DMS 273 (cell line): ENCODE results near the gene DKKL1.
"Not testable (repeated sequence)": the region's sequence is repeated elsewhere in the genome, so short reads cannot be mapped to it uniquely, and the experiment has no call there.

Experiments used
- DNase-seq: peaks from one replicate; lab custom pipeline; 2025; ENCODE audit not compliant: unreplicated experiment; lab: John Stamatoyannopoulos, UW

The DKKL1 gene

DNA sequence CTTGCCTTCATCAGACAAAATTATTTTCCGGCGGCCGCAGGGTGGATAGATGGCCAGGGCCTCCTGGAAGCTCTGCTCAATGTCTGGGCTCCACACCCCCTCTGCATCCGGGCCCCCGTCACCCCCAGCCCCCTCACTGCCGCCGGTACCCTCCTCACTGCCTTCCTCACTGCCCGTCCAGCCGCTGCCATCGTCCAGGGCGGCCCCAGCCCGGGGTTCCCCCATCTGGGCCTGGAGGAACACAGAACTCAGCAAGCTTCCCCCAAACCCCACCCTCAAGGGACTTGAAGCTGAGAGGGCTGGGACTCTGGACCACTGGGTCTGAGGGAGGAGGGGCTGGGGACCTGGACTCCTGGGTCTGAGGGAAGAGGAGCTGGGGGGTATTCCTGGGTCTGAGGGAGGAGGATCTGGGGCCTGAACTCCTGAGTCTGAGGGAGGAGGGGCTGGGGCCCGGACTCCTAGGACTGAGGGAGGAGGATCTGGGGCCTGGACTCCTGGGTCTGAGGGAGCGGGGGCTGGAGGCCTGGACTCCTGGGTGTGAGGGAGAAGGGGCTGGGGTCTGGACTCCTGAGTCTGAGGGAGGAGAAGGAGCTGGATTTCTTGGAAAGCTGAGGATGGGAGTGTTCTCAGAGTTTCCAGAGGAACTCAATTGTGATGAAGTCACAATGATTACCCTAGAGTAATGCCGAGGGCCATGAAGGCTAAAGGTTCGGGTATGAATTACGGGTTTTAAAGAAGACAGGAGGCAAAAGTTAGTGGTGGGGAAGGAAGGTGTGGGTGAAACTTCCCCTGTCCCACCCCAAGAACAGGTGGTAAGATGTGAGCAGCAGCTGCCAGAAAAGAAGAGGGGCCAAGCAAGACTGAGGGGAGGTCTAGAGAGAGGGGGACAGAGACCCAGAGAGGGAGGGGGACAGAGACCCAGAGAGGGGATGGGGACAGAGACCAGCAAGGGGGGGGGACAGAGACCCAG, 3.5 kb upstream of the DKKL1 start:
- DNase-seq: no peak

DNA sequence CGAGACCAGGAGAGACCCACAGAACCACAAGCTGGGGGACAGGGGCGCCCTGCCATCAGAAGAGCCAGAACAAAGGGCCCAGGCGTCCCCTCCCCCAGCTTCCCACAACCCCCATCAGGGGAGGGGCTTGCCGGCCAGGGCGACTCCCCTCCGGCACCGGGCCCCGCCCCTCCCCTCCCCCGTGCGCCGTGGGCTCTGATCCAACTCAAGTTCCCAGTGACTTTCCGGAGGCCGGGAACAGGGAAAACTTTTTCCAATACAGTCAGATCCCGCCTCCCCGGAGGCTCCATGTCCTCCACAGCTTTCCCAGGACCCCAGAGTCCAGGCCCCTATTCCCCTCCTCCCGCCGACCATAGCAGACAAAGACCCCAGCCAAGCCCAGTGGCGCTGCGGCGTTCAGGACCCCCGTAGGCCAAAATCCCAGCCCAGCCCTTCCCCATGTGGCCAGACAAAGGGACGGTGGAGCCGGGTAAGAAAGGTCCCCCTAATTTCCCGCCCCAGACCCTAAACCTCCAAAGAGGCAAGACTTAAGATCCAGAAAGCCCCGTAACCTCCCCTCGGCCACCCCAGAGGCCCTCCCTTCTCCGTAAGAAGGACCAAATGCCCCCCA, 2.1 kb upstream of the DKKL1 start:
- peak; percentile 80 for DNase-seq

DNA sequence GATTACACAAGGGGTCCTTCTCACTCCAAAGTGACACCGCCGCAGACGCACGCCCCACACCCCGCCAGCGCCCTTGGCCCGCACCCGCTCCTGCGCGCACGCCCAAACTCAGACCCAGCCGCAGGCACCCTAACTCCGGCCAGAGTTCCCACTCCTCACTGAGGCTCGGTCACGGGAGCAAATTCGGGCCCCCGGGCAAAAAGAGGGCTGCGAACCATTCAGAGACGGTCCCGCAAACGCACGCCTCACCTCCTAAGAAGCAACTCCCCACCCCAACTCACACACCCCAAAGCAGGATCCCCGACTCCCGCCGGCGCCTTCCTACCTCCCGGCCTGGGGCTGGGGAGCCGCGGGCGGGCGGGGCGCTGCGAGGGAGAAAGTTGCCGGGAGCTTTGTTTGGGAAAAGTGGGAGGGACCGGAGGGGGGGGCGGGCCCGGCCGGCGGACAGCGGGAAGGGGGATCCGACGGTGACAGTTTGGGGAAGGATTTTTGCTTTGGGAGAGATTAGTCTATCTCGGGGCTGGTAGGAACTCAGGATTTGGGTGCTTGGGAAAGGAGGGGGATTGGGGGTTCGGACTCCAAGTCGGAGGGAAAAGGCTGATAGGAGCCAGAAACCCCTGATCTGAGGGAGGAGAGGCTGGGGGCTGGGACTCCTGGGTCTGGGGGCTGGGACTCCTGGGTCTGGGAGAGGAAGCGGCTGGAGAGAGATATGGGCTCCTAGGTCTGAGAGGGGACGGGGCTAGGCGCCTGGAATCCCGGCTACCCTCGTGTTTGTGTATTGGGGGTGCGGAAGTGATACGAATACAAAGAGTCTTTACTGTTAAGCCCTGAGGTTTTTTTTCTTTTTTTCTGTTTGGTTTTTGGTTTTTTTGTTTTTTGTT, 1.4 kb upstream of the DKKL1 start, which contains the start of gene TEAD2:
TSS of gene TEAD2 (minus strand) at position 369 of the 881 bp plus-strand sequence. CDS start 2,341 bp downstream, outside the sequence.
- peak; percentile 86 for DNase-seq

DNA sequence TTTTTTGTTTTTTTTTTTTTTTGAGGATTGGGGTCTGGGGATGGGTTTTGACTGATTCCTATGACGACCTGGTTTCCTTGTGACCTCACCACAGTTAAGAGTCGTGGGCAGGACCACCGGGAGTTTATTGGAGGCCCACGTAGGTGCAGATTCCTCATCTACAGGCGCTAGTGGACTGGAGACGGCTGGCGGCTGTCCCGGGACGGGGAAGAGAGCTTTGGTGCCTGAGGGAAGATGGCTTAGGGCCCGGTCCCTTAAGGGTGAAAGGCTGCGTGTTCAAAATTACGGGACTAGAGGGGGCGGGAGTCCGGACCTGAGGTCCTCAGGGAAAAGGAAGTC, 779 bp upstream of the DKKL1 start:
- peak; percentile 82 for DNase-seq

DNA sequence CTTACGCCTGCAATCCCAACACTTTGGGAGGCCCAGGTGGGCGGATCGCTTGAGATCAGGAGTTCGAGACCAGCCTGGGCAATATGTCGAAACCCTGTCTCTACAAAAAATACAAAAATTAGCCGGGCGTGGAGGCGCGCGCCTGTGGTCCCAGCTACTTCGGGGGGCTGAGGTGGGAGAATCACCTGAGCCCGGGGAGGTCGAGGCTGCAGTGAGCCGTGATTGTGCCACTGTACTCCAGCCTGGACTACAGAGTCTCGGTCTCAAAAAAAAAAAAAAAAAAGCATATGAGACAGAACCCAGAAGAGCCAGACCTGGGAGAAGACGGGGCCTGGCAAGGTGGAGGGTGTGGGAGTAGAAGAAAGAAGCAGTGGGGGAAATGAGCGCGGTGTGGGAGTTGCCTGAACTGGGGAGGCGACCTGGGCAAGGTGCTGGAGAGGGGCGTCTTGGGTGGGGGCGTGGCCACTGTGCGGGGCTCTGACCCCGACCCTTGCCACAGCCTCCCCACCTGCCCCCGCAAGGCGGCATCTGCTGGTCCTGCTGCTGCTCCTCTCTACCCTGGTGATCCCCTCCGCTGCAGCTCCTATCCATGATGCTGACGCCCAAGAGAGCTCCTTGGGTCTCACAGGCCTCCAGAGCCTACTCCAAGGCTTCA, 533 bp downstream of the DKKL1 start:
- no peak for DNase-seq

DNA sequence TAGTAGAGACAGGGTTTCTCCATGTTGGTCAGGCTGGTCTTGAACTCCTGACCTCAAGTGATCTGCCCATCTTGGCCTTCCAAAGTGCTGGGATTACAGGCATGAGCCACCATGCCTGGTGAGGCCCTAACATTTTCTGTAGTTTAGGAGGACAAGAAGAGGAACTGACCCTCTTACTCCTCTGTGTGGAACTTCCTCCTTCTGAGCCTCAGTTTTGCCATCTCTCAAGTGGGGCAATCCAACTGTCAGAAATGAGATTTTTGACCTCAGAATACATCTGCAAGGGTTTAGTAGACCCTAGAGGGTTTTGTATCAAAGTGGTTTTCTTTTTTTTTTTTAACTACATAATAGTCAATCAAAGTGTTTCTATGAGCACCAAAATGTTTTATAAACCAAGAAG, 2.4 kb downstream of the DKKL1 start:
- DNase-seq: no peak

DNA sequence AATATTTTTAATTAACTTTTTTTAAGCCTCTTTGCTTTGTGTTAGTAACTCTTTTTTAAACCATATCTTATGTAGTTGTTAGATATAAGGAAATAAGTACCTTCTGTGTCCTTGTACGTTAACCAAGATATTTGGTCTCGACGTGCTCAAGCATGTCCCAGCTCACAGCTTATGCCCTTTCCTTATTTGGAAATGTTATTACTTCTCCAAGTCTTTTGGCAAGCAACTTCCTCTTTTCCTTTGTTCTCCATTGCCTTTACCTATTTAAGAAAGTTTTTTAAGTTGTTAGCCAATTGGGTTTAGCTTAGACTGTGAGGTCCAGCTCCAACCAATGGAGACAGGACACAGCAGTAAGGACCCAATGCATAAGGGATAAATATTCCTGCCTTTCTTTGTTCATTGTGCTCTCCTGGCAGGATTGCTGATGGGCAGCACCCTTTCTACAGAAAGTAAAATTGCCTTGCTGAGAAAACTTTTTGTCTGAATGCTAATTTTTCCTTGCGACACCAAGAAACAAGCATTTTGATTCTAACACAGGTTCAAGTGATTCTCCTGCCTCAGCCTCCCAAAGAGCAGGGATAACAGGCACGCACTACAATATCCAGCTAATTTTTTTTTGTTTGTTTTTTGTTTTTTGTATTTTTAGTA, 5.2 kb downstream of the DKKL1 start:
- peak; percentile 35 for DNase-seq

DNA sequence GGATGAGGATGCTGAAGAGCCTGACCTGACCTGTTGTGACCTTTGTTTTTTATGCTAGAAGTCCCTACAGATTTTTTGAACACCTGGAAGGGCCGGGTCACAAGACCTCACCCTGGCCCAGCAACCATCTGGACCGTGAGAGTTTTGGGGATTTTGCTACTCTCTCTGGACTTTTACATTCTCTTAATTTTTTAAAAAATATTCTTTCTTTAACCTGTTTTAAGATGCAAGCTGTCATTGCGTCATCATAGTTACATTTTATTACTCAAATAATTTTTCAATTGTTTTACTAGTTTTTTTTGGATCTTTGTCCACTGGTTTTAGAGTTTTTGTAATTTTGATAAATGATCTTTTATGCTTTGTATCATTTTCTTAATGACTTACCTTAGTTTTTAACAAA, 7.5 kb downstream of the DKKL1 start:
- DNase-seq: no peak

DNA sequence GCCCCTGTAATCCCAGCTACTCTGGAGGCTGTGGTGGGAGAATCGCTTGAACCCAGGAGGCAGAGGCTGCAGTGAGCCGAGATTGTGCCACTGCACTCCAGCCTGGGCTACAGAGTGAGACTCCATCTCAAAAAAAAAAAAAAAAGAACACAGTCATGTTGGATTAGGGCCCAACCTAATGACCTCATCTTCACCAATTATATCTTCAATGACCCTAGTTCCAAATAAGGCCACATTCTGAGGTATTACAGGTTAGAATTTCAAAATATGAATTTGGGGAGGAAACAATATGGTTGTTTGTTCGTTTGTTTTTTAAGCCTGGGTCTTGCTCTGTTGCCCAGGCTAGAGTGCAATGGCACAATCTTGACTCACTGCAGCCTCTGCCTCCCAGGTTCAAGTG, 9.5 kb downstream of the DKKL1 start:
- DNase-seq: not testable (repeated sequence)

DNA sequence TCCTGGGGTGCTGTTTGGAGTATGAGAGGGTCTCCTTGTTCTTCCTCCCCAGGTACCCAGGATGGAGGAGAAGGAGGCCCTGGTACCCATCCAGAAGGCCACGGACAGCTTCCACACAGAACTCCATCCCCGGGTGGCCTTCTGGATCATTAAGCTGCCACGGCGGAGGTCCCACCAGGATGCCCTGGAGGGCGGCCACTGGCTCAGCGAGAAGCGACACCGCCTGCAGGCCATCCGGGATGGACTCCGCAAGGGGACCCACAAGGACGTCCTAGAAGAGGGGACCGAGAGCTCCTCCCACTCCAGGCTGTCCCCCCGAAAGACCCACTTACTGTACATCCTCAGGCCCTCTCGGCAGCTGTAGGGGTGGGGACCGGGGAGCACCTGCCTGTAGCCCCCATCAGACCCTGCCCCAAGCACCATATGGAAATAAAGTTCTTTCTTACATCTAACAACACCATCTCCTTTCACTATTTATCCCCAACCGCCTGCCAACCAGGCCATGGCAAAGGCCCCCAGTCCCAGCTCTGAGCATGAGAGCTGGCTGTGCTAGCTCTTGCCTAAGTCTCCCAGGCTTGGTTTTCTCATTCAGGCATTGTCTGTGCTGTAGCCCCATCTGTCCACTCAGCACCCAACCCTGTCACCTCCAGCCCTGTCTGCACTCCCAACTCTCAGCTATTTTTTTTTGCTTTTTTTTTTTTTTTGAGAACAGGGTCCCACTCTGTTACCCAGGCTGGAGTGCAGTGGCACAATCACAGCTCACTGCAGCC, 11.2 kb downstream of the DKKL1 start:
- DNase-seq: no peak

DNA sequence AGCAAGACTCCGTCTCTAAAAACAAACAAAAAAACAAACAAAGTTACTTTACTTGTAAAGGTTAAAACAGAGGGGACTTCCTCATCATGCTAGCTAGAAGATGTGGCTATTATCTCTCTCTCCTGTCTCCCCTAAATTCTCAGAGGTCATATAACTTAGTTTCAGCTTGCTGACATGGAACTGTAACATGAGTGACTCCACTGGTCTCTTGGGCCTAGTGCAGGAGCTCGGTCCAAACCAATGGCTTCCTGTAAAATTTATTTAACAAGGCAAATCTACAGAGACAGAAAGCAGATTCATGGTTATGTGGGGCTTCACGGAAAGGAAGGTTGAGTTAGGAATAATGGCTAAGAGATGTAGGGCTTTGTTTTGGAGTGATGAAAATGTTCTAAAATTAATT, 14.8 kb downstream of the DKKL1 start:
- no peak for DNase-seq

DNA sequence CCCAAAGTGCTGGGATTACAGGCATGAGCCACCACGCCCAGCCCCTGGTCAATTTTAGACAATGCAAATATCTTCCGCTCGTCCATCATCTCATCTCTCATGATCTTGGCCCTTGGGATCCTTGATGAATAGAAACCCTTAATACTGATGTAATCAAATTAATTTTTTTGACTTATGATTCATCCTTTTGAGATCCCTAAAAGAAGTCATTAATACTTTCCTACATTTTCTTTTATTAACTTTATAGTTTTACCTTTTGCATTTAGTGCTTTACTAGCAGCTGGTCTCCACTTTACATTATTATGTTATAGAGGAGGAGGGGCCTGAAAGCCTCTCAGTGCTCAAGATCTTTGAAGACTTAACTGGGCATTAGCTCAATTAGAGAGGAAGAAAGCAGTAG, 16.7 kb downstream of the DKKL1 start:
- no peak for DNase-seq

DNA sequence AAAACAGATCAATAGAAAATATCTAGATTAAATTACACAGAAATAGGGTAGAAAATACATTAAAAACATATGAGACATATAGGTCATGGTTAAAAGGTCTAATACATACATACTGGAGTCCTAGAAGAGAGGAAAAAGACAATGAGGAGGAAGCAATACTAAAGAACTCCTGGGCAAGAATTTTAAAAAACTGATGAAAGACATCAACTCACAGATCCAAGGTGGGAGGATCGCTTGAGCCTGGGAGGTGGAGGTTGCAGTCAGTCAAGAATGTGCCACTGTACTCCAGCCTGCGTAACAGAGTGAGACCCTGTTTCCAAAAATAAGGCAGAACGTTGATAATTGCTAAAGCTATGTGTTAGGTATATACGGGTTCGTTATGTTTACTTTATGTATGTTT, 19.0 kb downstream of the DKKL1 start:
- no peak for DNase-seq

DNA sequence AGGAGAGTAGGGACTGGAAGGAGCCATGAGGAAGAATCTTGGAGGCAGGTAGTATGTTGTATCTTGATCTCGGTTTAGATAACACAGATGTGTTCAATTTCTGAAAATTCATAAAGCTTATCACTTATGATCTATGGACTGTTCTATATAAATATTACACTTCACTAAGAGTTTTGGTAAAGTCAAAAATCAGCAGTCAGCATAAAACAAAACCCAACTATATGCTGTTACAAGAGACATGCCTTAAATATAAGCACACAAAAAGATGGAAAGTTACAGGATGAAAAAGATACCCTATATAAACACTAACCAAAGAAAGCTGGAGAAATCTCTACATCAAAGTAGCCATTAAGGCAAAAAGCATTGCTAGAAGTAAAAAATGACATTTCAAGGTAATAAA, 19.9 kb downstream of the DKKL1 start:
- no peak for DNase-seq

DNA sequence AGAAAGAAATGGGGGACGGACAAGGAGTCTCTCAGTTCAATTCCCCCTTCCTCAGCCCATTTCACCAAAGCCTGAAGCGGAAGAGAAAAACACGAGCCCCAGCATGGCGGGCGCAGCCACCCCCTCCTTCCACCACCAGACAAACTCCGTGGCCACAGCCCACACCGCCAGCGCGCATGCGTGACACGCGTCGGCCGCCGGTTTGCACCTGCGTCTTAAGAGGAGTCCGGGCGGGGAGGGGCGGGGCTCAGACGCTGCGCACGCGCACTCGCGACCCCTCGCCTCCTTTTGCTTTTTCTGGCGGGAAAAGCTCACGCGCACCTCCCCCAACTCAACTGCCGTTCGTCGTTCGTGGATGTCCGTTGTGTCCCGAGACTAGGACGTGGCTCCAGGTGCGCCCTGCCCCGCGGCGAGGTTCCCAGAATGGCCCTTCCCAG, 24.3 kb downstream of the DKKL1 start, which contains the start of gene KASH5:
TSS of gene KASH5 (plus strand) at position 314 of the 437 bp plus-strand sequence. CDS start 2,635 bp downstream, outside the sequence.
- DNase-seq: no peak

DNA sequence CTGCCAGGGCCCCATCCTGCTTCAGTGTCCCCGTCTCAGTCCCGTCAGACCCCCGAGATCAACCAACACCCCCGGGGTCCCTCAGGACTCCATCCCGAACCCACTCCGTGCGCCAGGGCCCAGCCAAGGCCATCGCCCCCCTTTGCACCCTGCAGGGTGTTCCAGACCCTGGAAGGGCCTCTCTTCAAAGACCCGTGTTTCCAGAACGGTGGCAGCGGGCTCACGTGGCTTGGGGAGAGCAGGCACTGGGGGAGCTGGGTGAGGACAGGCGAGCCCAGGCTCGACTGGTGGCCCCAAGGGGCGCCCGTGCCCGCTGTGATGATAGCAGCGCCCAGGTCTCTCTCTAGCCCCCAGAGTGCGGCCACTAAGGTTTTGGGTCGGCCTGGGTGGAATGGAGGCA, 25.7 kb downstream of the DKKL1 start:
- DNase-seq: no peak

DNA sequence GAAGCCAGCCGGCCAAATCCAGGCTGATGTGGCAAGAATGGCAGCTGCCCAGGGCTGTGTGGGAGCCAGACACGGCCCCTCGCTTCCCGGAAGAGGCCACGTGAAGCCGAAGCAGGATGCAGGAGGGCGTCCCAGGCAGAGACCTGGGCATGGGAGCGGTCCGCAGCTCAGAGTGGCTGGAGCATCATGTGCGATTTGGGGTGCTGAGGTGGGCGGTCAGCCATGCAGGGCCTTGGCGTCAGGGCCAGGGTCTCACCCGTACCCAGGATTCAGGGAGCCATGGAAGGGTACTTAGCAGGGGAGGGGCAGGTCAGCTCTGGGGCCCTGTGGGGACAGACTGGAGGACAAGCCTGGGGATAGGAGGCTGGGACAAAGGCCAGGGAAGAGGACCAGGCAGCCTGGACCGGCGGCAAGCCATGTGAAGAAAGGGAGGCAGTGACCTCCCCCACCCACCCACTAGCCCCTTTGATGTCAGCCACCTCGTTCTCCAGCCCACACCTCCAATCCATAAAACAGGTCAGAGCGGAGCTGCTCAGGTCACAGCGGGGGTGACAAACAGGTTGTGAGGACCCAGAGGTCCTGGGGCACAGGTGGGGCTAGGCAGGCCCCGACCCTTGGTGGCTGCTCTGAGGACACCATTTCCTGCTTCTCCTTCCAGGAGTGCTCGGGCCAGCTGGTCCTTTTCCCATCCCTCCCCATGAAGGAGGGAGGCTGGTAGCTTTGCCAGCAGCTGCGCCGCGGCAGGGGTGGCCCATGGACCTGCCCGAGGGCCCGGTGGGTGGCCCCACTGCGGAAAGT, 26.7 kb downstream of the DKKL1 start:
- peak; percentile 53 for DNase-seq

DNA sequence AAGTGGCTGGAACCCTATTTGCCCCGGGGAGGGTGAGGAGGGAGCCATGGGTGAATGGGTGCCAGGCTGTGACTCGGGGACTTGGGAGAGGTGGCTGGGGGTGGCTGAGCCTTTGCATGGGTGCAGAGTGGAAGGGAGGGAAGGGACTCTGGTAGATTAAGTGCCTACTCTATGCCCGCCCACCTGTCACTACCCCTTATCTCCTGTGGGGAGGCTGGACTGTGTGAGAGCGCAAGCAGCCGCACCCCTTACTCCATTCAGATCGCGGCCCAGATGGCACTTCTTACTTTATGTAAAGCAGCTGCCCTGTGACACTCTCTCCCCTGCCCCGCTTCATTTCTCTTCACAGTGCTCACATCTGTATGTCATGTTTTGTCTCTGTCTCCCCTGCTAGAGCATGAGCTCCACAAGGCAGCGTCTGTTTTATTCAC, 27.3 kb downstream of the DKKL1 start:
- DNase-seq: peak; percentile 53
